NCI-H187 treated with DMSO at 0.1 percent for 48 hours (cell line): ENCODE measurements around the gene RPL27A.
A peak's percentile ranks its signal among the peaks of the same experiment; 100 is the strongest.
"Not testable (repeated sequence)": the region's sequence is repeated elsewhere in the genome, so short reads cannot be mapped to it uniquely, and the experiment has no call there.

Experiments
- DNase-seq: peaks from one replicate; lab custom pipeline; 2025; lab: John Stamatoyannopoulos, UW

The RPL27A gene

GRCh38 chr11:8682303-8683114 is at the start of gene RPL27A, which contains the start of gene TRIM66:
TSS of gene RPL27A (plus strand) at chr11:8682792. CDS start at chr11:8682814, 22 bp downstream.
TSS of gene TRIM66 (minus strand) at chr11:8682665. CDS start at chr11:8672274, 10,391 bp downstream.
- DNase-seq, result peak; percentile 92

GRCh38 chr11:8634498-8634897 is 48.1 kb upstream of the RPL27A start:
- no peak for DNase-seq

GRCh38 chr11:8636127-8636526 is 46.5 kb upstream of the RPL27A start:
- no peak for DNase-seq

- DNase-seq, result no peak
Measured at GRCh38 chr11:8638300-8638699, 44.3 kb upstream of the RPL27A start.

GRCh38 chr11:8639655-8640054 is 42.9 kb upstream of the RPL27A start:
- no peak for DNase-seq

GRCh38 chr11:8640267-8640906 is 42.2 kb upstream of the RPL27A start:
- DNase-seq, result no peak

- DNase-seq, result no peak
Measured at GRCh38 chr11:8641332-8641731, 41.3 kb upstream of the RPL27A start.

GRCh38 chr11:8642196-8642841 is 40.3 kb upstream of the RPL27A start:
- no peak for DNase-seq

- DNase-seq, result no peak
Measured at GRCh38 chr11:8646873-8647272, 35.7 kb upstream of the RPL27A start.

GRCh38 chr11:8649361-8649760 is 33.2 kb upstream of the RPL27A start:
- no peak for DNase-seq

GRCh38 chr11:8650401-8650990 is 32.1 kb upstream of the RPL27A start:
- DNase-seq, result no peak

GRCh38 chr11:8652140-8652539 is 30.5 kb upstream of the RPL27A start:
- no peak for DNase-seq

- DNase-seq, result no peak
Measured at GRCh38 chr11:8654503-8654902, 28.1 kb upstream of the RPL27A start.

GRCh38 chr11:8656291-8656690 is 26.3 kb upstream of the RPL27A start:
- no peak for DNase-seq

- no peak for DNase-seq
Measured at GRCh38 chr11:8658321-8659057, 24.1 kb upstream of the RPL27A start.

- DNase-seq, result no peak
Measured at GRCh38 chr11:8661001-8661795, 21.4 kb upstream of the RPL27A start.

- no peak for DNase-seq
Measured at GRCh38 chr11:8665222-8665621, 17.4 kb upstream of the RPL27A start.

GRCh38 chr11:8670081-8670480 is 12.5 kb upstream of the RPL27A start:
- not testable (repeated sequence) for DNase-seq

GRCh38 chr11:8671193-8671612 is 11.4 kb upstream of the RPL27A start:
- DNase-seq, result no peak

- no peak for DNase-seq
Measured at GRCh38 chr11:8671651-8672062, 10.9 kb upstream of the RPL27A start.

GRCh38 chr11:8672346-8672745 is 10.2 kb upstream of the RPL27A start:
- DNase-seq, result no peak
